ENCODE measurements around the gene LRRC7. TPM values are rescaled to one million over a fixed set of nuclear protein-coding genes. Genes with fewer than 3 reads are reported as not detected.

LRRC7 gene
- total RNA-seq, 2 donors from 2014 or later, result 2.8 to 3.0 TPM

DNA sequence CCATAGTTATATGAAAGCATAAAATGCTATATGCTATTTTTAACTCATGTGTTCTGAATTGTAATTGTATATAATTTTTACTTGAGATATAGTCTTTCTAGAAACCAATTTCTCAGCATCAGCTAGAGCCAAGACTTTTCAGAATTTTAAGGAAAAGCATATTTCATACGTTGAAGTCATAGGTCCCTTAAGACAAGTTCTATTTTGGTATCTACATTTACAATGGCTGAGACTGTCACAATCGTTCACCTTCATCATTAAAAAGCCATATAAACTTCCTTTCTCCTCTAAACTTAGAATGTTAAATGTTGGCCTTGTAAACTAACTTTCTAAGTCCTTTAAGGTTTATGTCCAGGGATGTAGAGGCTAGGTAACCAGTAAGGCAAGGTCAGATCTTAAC lies 533.5 kb downstream of the LRRC7 start:
- Histone ChIP-seq H3K27me3 (replicated peaks; ENCODE audit: insufficient read depth) (no peaks in the 10 kb centered on the region), H3K36me3 (no peaks in the 10 kb centered on the region), H3K4me1 (replicated peaks) (no peaks in the 10 kb centered on the region), H3K4me3 (no peak overlapping the region), H3K9me3 (no peaks in the 10 kb centered on the region), H3K27ac (no peak overlapping the region)
- 58% methylated on average over 2 of the region's 2 CpGs for WGBS
- intact Hi-C loops (cut with DNase I), result no loop called here
- no peak for DNase-seq (ENCODE audit: low spot score)
- TF ChIP-seq POLR2AphosphoS5 (IDR thresholded peaks at IDR 0.05) (no peak), POLR2A (IDR thresholded peaks at IDR 0.05) (no peak)
- TF ChIP-seq, protein P1, sequence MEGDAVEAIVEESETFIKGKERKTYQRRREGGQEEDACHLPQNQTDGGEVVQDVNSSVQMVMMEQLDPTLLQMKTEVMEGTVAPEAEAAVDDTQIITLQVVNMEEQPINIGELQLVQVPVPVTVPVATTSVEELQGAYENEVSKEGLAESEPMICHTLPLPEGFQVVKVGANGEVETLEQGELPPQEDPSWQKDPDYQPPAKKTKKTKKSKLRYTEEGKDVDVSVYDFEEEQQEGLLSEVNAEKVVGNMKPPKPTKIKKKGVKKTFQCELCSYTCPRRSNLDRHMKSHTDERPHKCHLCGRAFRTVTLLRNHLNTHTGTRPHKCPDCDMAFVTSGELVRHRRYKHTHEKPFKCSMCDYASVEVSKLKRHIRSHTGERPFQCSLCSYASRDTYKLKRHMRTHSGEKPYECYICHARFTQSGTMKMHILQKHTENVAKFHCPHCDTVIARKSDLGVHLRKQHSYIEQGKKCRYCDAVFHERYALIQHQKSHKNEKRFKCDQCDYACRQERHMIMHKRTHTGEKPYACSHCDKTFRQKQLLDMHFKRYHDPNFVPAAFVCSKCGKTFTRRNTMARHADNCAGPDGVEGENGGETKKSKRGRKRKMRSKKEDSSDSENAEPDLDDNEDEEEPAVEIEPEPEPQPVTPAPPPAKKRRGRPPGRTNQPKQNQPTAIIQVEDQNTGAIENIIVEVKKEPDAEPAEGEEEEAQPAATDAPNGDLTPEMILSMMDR (IDR thresholded peaks at IDR 0.05), result no peak

DNA sequence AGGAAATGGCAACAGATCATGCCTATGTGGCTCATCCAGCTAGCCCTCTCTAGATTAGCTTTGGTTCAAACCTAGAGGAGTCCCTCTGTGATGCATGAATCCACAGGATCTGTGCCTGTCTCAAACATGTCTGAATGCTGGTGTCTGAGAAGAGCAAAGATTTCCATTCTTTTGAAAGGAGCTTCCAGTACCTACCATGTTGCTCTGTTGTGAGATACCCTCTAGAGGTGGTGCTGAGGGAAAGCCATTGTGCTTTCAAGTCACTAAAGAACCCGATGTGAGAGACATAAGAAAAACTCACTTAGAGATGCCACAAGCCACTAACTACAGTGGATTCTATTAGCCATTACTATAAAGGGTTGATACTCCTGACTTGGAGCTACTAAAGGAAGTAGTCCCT lies 534.1 kb downstream of the LRRC7 start:
- Histone ChIP-seq H3K4me1 (replicated peaks) (no peaks in the 10 kb centered on the region), H3K4me3 (no peak overlapping the region), H3K9me3 (no peaks in the 10 kb centered on the region), H3K27ac (no peak overlapping the region), H3K36me3 (no peaks in the 10 kb centered on the region), H3K27me3 (replicated peaks; ENCODE audit: insufficient read depth) (no peaks in the 10 kb centered on the region)
- WGBS, result 90% methylated on average over 1 of the region's 1 CpG
- intact Hi-C loops (cut with DNase I), result no loop called here
- TF ChIP-seq, protein P1 (IDR thresholded peaks at IDR 0.05), result no peak
- TF ChIP-seq POLR2AphosphoS5 (IDR thresholded peaks at IDR 0.05) (no peak), POLR2A (IDR thresholded peaks at IDR 0.05) (no peak)
- DNase-seq (ENCODE audit: low spot score), result no peak

DNA sequence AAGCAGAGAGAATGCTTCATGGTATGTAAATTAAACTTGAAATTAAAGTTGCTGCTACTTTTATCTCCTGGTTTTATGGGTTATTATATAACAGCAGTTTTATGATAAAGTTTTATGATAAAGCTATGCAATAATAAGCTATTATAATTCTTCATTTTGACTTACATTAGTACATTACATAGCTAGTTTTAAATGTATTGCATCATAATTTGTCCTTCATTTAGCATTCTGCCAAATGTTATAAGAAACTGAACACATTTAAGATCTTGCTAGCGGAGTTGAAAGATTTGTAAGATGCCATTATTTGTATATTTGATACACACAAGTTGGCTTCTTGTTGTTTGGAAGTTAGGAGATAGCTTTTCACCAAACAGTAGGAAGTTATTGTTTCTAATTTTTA lies 536.0 kb downstream of the LRRC7 start:
- intact Hi-C loops (cut with DNase I), result no loop called here
- TF ChIP-seq, protein P1 (IDR thresholded peaks at IDR 0.05), result no peak
- no peak for TF ChIP-seq POLR2AphosphoS5 (IDR thresholded peaks at IDR 0.05)
- TF ChIP-seq POLR2A (IDR thresholded peaks at IDR 0.05), result no peak
- no peak for DNase-seq (ENCODE audit: low spot score)
- no peaks in the 10 kb centered on the region for H3K27me3 ChIP-seq (replicated peaks; ENCODE audit: insufficient read depth)
- H3K27ac ChIP-seq, result no peak overlapping the region
- no peaks in the 10 kb centered on the region for H3K36me3 ChIP-seq
- no peak overlapping the region for H3K4me3 ChIP-seq
- no peaks in the 10 kb centered on the region for H3K4me1 ChIP-seq (replicated peaks)
- WGBS, result 82% methylated on average over 1 of the region's 1 CpG
- no peaks in the 10 kb centered on the region for H3K9me3 ChIP-seq

DNA sequence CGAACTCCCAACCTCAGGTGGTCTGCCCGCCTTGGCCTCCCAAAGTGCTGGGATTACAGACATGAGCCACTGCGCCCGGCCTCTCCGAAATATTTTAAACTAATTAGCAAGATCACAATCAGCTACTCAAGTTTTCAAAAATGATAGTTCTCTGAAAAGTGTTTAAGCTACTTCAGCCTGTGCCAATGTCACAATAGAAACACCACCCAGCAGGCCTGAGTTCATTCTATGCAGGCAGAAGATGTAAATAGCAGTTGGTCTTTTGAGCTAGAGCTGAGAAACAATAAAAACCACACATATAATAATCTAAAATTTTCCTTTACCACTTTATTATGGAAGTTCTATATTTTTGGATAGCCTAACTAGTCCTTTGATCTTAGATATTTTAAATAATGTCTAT lies 541.5 kb downstream of the LRRC7 start:
- Histone ChIP-seq H3K27me3 (replicated peaks; ENCODE audit: insufficient read depth) (no peaks in the 10 kb centered on the region), H3K9me3 (no peaks in the 10 kb centered on the region), H3K4me1 (replicated peaks) (no peaks in the 10 kb centered on the region), H3K27ac (no peak overlapping the region), H3K36me3 (no peaks in the 10 kb centered on the region), H3K4me3 (no peak overlapping the region)
- 93% methylated on average over 5 of the region's 5 CpGs for WGBS
- DNase-seq (ENCODE audit: low spot score), result no peak
- intact Hi-C loops (cut with DNase I), result no loop called here
- TF ChIP-seq, protein P1 (IDR thresholded peaks at IDR 0.05), result no peak
- TF ChIP-seq POLR2A (IDR thresholded peaks at IDR 0.05) (no peak), POLR2AphosphoS5 (IDR thresholded peaks at IDR 0.05) (no peak)

DNA sequence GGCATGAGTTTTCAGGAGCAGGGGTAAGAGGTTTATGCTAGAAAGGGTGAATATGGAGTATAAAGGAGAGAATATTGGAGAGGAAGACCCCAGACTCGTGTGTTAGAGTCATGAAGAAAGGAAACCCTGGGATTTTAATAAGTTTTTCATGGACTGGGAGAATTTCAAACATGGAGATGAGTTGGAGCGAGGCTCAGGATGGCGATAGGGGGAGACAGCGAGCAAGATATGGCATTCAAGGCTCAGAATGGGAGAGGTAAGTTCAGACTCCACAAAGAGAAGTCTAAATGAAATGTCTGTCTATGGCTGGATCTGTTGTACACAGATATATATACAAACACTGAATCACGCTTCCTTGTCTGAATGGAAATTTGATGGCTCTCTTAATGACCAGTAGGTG lies 545.1 kb downstream of the LRRC7 start:
- Histone ChIP-seq H3K27me3 (replicated peaks; ENCODE audit: insufficient read depth) (no peaks in the 10 kb centered on the region), H3K36me3 (no peaks in the 10 kb centered on the region), H3K9me3 (no peaks in the 10 kb centered on the region), H3K4me1 (replicated peaks) (no peaks in the 10 kb centered on the region), H3K4me3 (no peak overlapping the region), H3K27ac (no peak overlapping the region)
- no peak for DNase-seq (ENCODE audit: low spot score)
- no peak for TF ChIP-seq POLR2AphosphoS5 (IDR thresholded peaks at IDR 0.05)
- no peak for TF ChIP-seq POLR2A (IDR thresholded peaks at IDR 0.05)
- TF ChIP-seq, protein P1 (IDR thresholded peaks at IDR 0.05), result no peak
- 86% methylated on average over 5 of the region's 5 CpGs for WGBS
- intact Hi-C loops (cut with DNase I), result no loop called here

All from prostate gland (tissue), 2 donors.